Non-pigmented ciliary epithelial cell (primary cell): ENCODE results near the gene GMDS.

Experiments
- DNase-seq: peaks from one replicate; pipeline ENCODE4 v3.0.0-alpha.2; 2010; ENCODE audit warnings: low read depth

GMDS gene

GRCh38 chr6:1612974-1613306 is 632.5 kb downstream of the GMDS start:
- no peak for DNase-seq

GRCh38 chr6:1612299-1612973 is 633.0 kb downstream of the GMDS start:
- no peak for DNase-seq

- DNase-seq: no peak
Measured at GRCh38 chr6:1611572-1612298, 633.7 kb downstream of the GMDS start.

GRCh38 chr6:1611322-1611571 is 634.2 kb downstream of the GMDS start:
- DNase-seq: no peak

- no peak for DNase-seq
Measured at GRCh38 chr6:1610497-1611321, 634.7 kb downstream of the GMDS start.

GRCh38 chr6:1609648-1610496 is 635.5 kb downstream of the GMDS start, which contains the start of gene FOXC1:
TSS of gene FOXC1 (plus strand) at chr6:1609915. CDS start at chr6:1610446, 531 bp downstream.
- no peak for DNase-seq

- no peak for DNase-seq
Measured at GRCh38 chr6:1609041-1609647, 636.3 kb downstream of the GMDS start.

DNA sequence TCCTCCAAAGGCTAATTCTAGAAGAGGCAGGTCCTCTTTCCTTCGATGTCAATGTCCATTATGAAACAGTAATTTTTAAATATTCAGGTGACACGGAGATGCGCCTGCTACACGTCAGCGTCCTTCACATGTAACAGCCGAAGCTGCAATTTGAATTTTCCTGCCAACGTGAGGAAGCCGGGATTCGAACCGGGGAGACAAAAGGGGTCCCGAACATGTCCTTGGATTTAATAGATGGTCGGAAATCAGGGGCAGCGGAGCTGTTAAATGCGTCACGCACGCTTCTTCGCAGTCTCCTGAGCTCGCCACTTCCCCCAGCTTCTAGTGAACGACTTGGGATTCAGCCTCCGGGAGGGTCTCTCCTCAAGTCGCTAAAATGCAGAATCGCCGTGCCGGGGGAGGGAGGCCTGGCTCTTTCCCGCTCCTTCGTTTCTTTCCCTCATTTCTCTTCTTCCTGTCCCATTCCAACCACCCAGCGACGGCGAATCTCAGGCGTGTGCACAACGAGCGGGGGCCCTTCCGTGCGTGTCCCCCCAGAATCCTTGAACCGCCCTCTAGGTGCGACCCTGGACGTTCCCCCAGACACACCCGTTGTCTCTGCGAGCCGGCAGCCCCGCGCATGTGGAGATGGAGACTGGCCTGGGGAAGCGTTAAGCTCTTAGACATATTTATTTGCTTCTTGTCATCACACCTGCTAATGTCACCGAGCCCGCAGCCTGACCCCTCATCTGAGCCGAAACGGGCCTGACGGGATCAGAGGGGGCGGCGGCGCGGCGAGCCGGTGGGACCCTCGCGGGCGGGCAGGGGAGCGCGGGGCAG is 637.0 kb downstream of the GMDS start:
- DNase-seq: no peak

- DNase-seq: no peak
Measured at GRCh38 chr6:1607516-1608221, 637.7 kb downstream of the GMDS start.

DNA sequence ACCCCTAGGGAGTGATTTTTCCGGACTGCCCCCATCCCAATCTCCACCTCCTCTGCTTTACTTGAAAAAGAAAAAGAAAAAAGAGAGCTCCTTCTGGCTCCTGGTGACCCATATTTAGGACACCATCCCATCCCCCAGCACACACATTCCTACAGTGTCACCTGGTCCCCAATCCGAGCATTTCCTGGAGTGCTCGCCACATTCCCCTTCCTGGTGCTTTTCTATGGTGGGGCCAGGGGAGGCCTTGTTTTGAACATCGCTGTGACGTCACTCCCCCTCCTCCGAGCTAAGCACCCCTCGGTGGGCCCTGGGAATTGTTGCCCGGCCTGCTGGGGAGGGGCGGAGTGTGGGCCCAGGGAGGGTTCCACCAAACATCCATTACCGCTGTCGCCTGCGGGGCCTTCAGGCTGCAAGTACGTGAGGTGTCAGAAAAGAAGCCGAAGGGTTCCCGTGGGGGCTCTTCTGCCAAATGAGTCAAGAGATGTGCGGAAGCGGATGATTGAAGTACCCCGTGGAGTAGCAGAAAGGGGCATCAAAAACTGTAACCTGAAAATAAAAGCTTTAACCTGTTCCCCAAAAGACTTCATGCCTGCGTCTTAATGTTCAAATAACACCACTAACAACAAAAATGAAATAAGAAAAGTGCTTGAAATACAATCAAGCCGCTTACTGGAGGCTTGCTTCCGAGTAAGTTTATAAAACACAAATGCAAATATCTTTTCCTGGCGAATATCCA is 638.5 kb downstream of the GMDS start:
- DNase-seq: no peak

- DNase-seq: no peak
Measured at GRCh38 chr6:1605893-1606779, 639.3 kb downstream of the GMDS start.

GRCh38 chr6:1605004-1605892 is 640.2 kb downstream of the GMDS start:
- no peak for DNase-seq

DNA sequence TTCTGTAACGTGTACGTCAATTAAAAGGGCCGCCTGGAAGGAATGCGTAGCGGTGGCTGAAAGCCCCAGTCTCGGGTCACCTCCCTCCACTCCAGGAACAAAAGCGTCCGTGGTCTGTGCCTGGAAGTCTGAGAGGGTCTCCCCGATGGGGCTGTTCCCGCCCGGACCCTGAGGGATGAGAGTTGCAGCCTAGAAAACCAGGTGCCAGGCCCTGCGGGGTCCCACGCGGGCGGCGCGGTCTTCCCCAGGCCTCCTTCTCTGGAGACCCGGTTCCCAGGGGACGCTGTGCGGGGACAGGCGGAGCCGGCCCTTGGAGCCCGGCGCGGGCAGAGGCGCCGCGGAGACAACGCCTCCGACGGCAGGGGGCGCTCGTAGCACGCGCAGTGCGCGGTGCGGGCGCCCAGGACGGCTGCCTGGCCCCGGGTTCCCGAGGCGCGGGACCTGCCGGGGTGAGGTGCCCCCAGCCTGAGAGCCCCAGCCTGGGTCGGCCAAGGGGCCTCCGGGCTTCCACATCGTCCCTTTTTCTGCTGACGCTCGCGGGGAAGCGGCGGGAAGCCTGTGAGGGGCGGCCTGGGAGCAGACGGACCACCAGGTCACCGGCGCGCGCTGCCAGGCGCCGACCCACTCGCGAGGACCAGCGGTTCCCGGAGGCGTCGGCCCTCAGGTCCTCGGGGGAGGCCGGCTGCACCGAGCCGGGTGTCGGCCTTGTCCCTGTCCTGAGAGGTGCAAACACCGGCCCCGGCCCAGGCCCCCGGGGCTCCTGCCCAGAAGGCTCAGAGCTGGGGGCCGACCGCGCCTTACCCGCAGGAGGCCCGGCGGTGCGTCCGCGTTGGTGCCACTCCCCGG is 641.0 kb downstream of the GMDS start:
- DNase-seq: no peak

DNA sequence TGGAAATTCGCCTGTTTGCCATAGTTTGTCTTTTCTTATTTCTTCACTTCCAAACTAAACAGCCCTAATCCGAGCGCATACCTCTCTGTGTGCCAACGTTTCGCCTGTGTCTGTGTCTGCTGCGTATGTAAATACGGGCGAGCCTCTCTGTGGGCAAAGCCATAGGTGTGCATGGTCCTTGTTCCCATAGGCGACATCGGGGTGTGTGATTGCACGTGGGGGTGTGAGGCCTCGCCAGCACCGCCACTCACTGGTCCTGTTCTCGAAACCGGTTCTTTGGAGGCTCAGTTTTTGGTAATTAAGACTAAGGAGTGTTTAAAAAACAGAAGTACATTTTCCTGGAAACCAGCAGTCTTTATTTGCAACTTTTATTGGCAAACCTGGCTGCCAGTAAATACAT is 641.7 kb downstream of the GMDS start:
- DNase-seq: no peak

- no peak for DNase-seq
Measured at GRCh38 chr6:1602049-1602713, 643.2 kb downstream of the GMDS start.
